Testis (tissue), 2 donors: ENCODE data around the gene PRSS1.

ENCODE experiments used
- CTCF ChIP-seq, 3 experiments: fragments of 450-650 bp in 2 of 3; fragments of 200-600 bp in 1 of 3; sonication (generic) in 1 of 3; IDR thresholded peaks; one replicate each; pipeline ENCODE4 v1.5.1; 2016 to 2019; ENCODE audit warnings: antibody characterized with exemption in 3 of 3, mild to moderate bottlenecking in 2 of 3, moderate library complexity in 1 of 3
- POLR2A ChIP-seq: fragments of 450-650 bp; IDR thresholded peaks from one replicate; pipeline ENCODE4 v1.6.1; 2017; ENCODE audit warnings: antibody characterized with exemption, mild to moderate bottlenecking, moderate library complexity

- TF ChIP-seq CTCF (IDR thresholded peaks at IDR 0.05) = no peak
- TF ChIP-seq POLR2A = no peak
Measured at GRCh38 chr7:142796001-142796500, 46.8 kb downstream of the PRSS1 start.
